HEK293T (cell line): Measurements from ENCODE around the gene HES4.

ENCODE experiments used
- CTCF ChIA-PET: fragments of 350-600 bp; formaldehyde crosslinking; extraction: SDS; loops from one replicate; lab custom pipeline; 2021; ENCODE audit warnings: antibody characterized with exemption, inconsistent platforms; lab: Yijun Ruan, JAX
- POLR2A ChIA-PET: fragments of 350-600 bp; formaldehyde crosslinking; extraction: SDS; loops from one replicate; lab custom pipeline; 2020; ENCODE audit warnings: antibody characterized with exemption, inconsistent platforms; lab: Yijun Ruan, JAX
- DNase-seq: peaks from one replicate; pipeline ENCODE4 v3.0.0; 2012; ENCODE audit warnings: mixed read lengths; ENCODE audit errors: extremely low spot score
- ARNT ChIP-seq: fragments of 450-650 bp; IDR thresholded peaks from 2 replicates; pipeline ENCODE4 v1.6.1; 2017; ENCODE audit warnings: mild to moderate bottlenecking
- BHLHE40 ChIP-seq: fragments of 450-650 bp; IDR thresholded peaks from 2 replicates; pipeline ENCODE4 v1.6.1; 2016; ENCODE audit warnings: mild to moderate bottlenecking, moderate library complexity, borderline replicate concordance
- CTBP1 ChIP-seq: fragments of 450-650 bp; IDR thresholded peaks from 2 replicates; pipeline ENCODE4 v1.6.1; 2016; ENCODE audit warnings: borderline replicate concordance
- ELF4 ChIP-seq: fragments of 450-650 bp; IDR thresholded peaks from 2 replicates; pipeline ENCODE4 v1.6.1; 2017; ENCODE audit warnings: antibody characterized with exemption
- FOXA1 ChIP-seq: fragments of 450-650 bp; IDR thresholded peaks from 2 replicates; pipeline ENCODE4 v1.6.1; 2016; ENCODE audit warnings: mild to moderate bottlenecking
- FOXK2 ChIP-seq: fragments of 450-650 bp; IDR thresholded peaks from 2 replicates; pipeline ENCODE4 v1.6.1; 2016; ENCODE audit warnings: mild to moderate bottlenecking
- FOXM1 ChIP-seq: fragments of 450-650 bp; IDR thresholded peaks from 2 replicates; pipeline ENCODE4 v1.6.1; 2017; ENCODE audit warnings: mild to moderate bottlenecking, borderline replicate concordance
- HDGF ChIP-seq: fragments of 450-650 bp; IDR thresholded peaks from 2 replicates; pipeline ENCODE4 v1.6.1; 2017; ENCODE audit warnings: antibody characterized with exemption, borderline replicate concordance
- L3MBTL2 ChIP-seq: fragments of 450-650 bp; conservative IDR thresholded peaks from 2 replicates; pipeline ENCODE4 v1.6.1; 2016; ENCODE audit warnings: mild to moderate bottlenecking
- LEF1 ChIP-seq: fragments of 450-650 bp; IDR thresholded peaks from 2 replicates; pipeline ENCODE4 v1.6.1; 2017; ENCODE audit warnings: mild to moderate bottlenecking, borderline replicate concordance
- NFRKB ChIP-seq: fragments of 450-650 bp; IDR thresholded peaks from 2 replicates; pipeline ENCODE4 v1.6.1; 2016; ENCODE audit warnings: mild to moderate bottlenecking, moderate library complexity
- PKNOX1 ChIP-seq: fragments of 450-650 bp; IDR thresholded peaks from 2 replicates; pipeline ENCODE4 v1.6.1; 2016
- SP1 ChIP-seq: fragments of 450-650 bp; IDR thresholded peaks from 2 replicates; pipeline ENCODE4 v1.6.1; 2017
- SUZ12 ChIP-seq: fragments of 450-650 bp; IDR thresholded peaks from 2 replicates; pipeline ENCODE4 v1.6.1; 2016; ENCODE audit warnings: mild to moderate bottlenecking
- TARDBP ChIP-seq: fragments of 450-650 bp; IDR thresholded peaks from 2 replicates; pipeline ENCODE4 v1.6.1; 2016
- ZNF384 ChIP-seq: fragments of 450-650 bp; IDR thresholded peaks from 2 replicates; pipeline ENCODE4 v1.6.1; 2016

The HES4 gene

GRCh38 chr1:999725-1000356, at the start of gene HES4:
HES4 (minus strand) TSS chr1:1000097; CDS start chr1:999973, 124 bp downstream.
- peak; percentile 85 for DNase-seq
- ChIA-PET CTCF (no interaction called here), POLR2A (interaction anchor here (0.6 to 2.6 kb wide), 9 partner anchors 14 to 291 kb away, joined by 3 to 9 read pairs (median 4); partner anchors contain the start of genes AGRN, ISG15 and PERM1)
- TF ChIP-seq CTBP1 (0 out of 2 replicates have a peak, but pooled peaks have one; percentile 34), PKNOX1 (peak; percentile 97), HDGF (no peak), FOXM1 (peak; percentile 92), SUZ12 (no peak), BHLHE40 (no peak), FOXK2 (no peak), ARNT (peak; percentile 78)

GRCh38 chr1:1048765-1049164, 48.9 kb upstream of the HES4 start:
- POLR2A ChIA-PET: interaction anchor here (1.0 kb wide), 1 partner anchor 12 kb away, joined by 3 read pairs; no protein-coding TSS in a partner anchor
- CTCF ChIA-PET: no interaction called here

GRCh38 chr1:1047963-1048362, 48.1 kb upstream of the HES4 start:
- TF ChIP-seq SUZ12: no peak
- ChIA-PET POLR2A (interaction anchor here (1.0 kb wide), 1 partner anchor 13 kb away, joined by 3 read pairs; no protein-coding TSS in a partner anchor), CTCF (no interaction called here)
- no peak for DNase-seq

More at GRCh38 chr1:1048765-1049164, 48.9 kb upstream of the HES4 start:
- DNase-seq: no peak
- TF ChIP-seq BHLHE40 (no peak), LEF1 (no peak), ELF4 (no peak), FOXK2 (no peak)

- no peak for DNase-seq
Measured at GRCh38 chr1:1047407-1047806, 47.5 kb upstream of the HES4 start.

GRCh38 chr1:1046767-1047166, 46.9 kb upstream of the HES4 start:
- TF ChIP-seq CTBP1 (no peak), PKNOX1 (no peak), ZNF384 (no peak), HDGF (no peak), FOXK2 (no peak), FOXM1 (no peak)
- no peak for DNase-seq
- POLR2A ChIA-PET: no interaction called here
- CTCF ChIA-PET: no interaction called here

More at GRCh38 chr1:1047407-1047806, 47.5 kb upstream of the HES4 start:
- no peak for TF ChIP-seq FOXK2
- POLR2A ChIA-PET: no interaction called here
- CTCF ChIA-PET: no interaction called here

- CTCF ChIA-PET: no interaction called here
- TF ChIP-seq SUZ12: no peak
- no peak for TF ChIP-seq ELF4
- TF ChIP-seq BHLHE40: no peak
- no peak for TF ChIP-seq TARDBP
- TF ChIP-seq PKNOX1: no peak
- TF ChIP-seq FOXA1: no peak
- no peak for TF ChIP-seq FOXM1
- no peak for TF ChIP-seq SP1
- no peak for TF ChIP-seq HDGF
- TF ChIP-seq ARNT: no peak
- no peak for TF ChIP-seq L3MBTL2
- no peak for TF ChIP-seq NFRKB
- no peak for TF ChIP-seq FOXK2
- TF ChIP-seq CTBP1: no peak
- TF ChIP-seq LEF1: no peak
- DNase-seq: no peak
- POLR2A ChIA-PET: no interaction called here
Measured at GRCh38 chr1:1046243-1046642, 46.3 kb upstream of the HES4 start.

GRCh38 chr1:1045129-1045528, 45.2 kb upstream of the HES4 start:
- CTCF ChIA-PET: no interaction called here
- TF ChIP-seq L3MBTL2 (no peak), CTBP1 (no peak), ARNT (no peak), NFRKB (no peak), SP1 (no peak), LEF1 (no peak), ZNF384 (no peak), ELF4 (no peak), FOXA1 (no peak), FOXM1 (no peak), FOXK2 (no peak), BHLHE40 (no peak), HDGF (no peak)
- no peak for DNase-seq
- POLR2A ChIA-PET: no interaction called here
